Natural killer cell (primary cell): ENCODE results near the gene ZFP14. TPM values are rescaled to one million over a fixed set of nuclear protein-coding genes. Genes with fewer than 3 reads are reported as not detected.
A peak's percentile ranks its signal among the peaks of the same experiment; 100 is the strongest.

ENCODE experiments used
- ATAC-seq, 3 donors: fragments of 150-1000 bp in 2 of 3; fragments of 200-7000 bp in 1 of 3; cut with Tn5 transposase; 1 replicate in 1 of 3; 2 replicates in 2 of 3; pipeline ENCODE4 v1.10.0; 2021; ENCODE audit warnings: mild to moderate bottlenecking in 2 of 3, moderate library complexity in 2 of 3
- DNase-seq, 2 donors: peaks; one replicate each; pipeline versions ENCODE4 v3.0.0 to v3.0.0-alpha.2; 2013 to 2021; ENCODE audit warnings: mixed read lengths in 1 of 2
- H3K27ac ChIP-seq: one replicate; pipeline ENCODE4 v1.5.1; 2013; ENCODE audit warnings: mild to moderate bottlenecking, low read length
- H3K27me3 ChIP-seq: one replicate; pipeline ENCODE4 v1.6.1; 2013; ENCODE audit warnings: low read length; ENCODE audit not compliant: control insufficient read depth, insufficient read depth
- H3K36me3 ChIP-seq: one replicate; pipeline ENCODE4 v1.6.1; 2013; ENCODE audit warnings: low read length; ENCODE audit not compliant: control insufficient read depth, insufficient read depth
- H3K4me1 ChIP-seq: one replicate; pipeline ENCODE4 v1.6.1; 2013; ENCODE audit warnings: low read length; ENCODE audit not compliant: control insufficient read depth, insufficient read depth
- H3K4me3 ChIP-seq: one replicate; pipeline ENCODE4 v1.5.1; 2013; ENCODE audit warnings: low read length
- H3K9me3 ChIP-seq: one replicate; pipeline ENCODE4 v1.6.1; 2013; ENCODE audit warnings: low read length; ENCODE audit not compliant: control insufficient read depth, insufficient read depth
- H3K27ac Mint-ChIP-seq, 2 donors: one replicate each; pipeline ENCODE4 v1.8.0; 2022; ENCODE audit warnings: mild to moderate bottlenecking in 2 of 2, mixed read lengths in 2 of 2, moderate library complexity in 1 of 2
- H3K27me3 Mint-ChIP-seq, 2 donors: one replicate each; pipeline ENCODE4 v1.8.0; 2022; ENCODE audit warnings: low read depth in 2 of 2, mixed read lengths in 2 of 2
- H3K36me3 Mint-ChIP-seq: one replicate; pipeline ENCODE4 v1.8.0; 2022; ENCODE audit warnings: mixed read lengths
- H3K4me1 Mint-ChIP-seq, 2 donors: one replicate each; pipeline ENCODE4 v1.8.0; 2022; ENCODE audit warnings: mixed read lengths in 2 of 2
- H3K4me3 Mint-ChIP-seq: one replicate; pipeline ENCODE4 v1.8.0; 2022; ENCODE audit warnings: mild to moderate bottlenecking, moderate library complexity, mixed read lengths
- H3K9me3 Mint-ChIP-seq, 2 donors: one replicate each; pipeline ENCODE4 v1.8.0; 2022; ENCODE audit warnings: mixed read lengths in 2 of 2
- CTCF ChIP-seq: fragments of 200-600 bp; IDR thresholded peaks from one replicate; pipeline ENCODE4 v1.8.0; 2022; ENCODE audit warnings: antibody characterized with exemption
- WGBS: methylation state at CpG from one replicate; pipeline ENCODE4 v1.1.7; 2013; ENCODE audit warnings: missing lambda C conversion rate; ENCODE audit not compliant: insufficient coverage; 5-methylcytosine and 5-hydroxymethylcytosine counted together
- intact Hi-C: fragments of 100-400 bp; cut with micrococcal nuclease; formaldehyde crosslinking; loops from one replicate; pipeline ENCODE4 v1.14.2; 2022
- total RNA-seq, 4 donors: library from RNA; stranded (reverse); fragments of 120-200 nt in 1 of 4; gene quantifications; one replicate each; pipeline versions ENCODE4 v1.2.3 to v1.2.4, GENCODE V29; 2013 to 2022

ZFP14 gene
- total RNA-seq, 3 donors from 2014 or later (not counting 1 experiment from before 2014, with no cell fraction given), result 7.4 to 8.2 (median 7.8) TPM

GRCh38 chr19:36409841-36410240 is 30.8 kb upstream of the ZFP14 start:
- DNase-seq (no peak), ATAC-seq (no peak)
- peaks cover 7% of the 10 kb centered on the region in 2 donors for H3K4me1 Mint-ChIP-seq
- peaks cover 0 to 6% of the 10 kb centered on the region in 2 donors for H3K9me3 Mint-ChIP-seq
- H3K36me3 Mint-ChIP-seq, result peaks cover 37% of the 10 kb centered on the region
- Histone ChIP-seq H3K9me3 (peaks cover 13% of the 10 kb centered on the region), H3K27ac (no peak overlapping the region), H3K4me3 (no peak overlapping the region), H3K36me3 (peaks cover 37% of the 10 kb centered on the region), H3K27me3 (no peaks in the 10 kb centered on the region), H3K4me1 (no peaks in the 10 kb centered on the region)
- H3K27me3 Mint-ChIP-seq, result no peaks in the 10 kb centered on the region
- no peak for TF ChIP-seq CTCF
- no peak overlapping the region for H3K4me3 Mint-ChIP-seq
- WGBS, result 100% methylated on average over 5 of the region's 5 CpGs
- H3K27ac Mint-ChIP-seq, result peak overlapping the region in 1 of 2 donors; percentile 57
- intact Hi-C loops, result no loop called here

- ATAC-seq (no peak), DNase-seq (no peak)
- no peaks in the 10 kb centered on the region for H3K4me1 ChIP-seq
- 100% methylated on average over 2 of the region's 3 CpGs for WGBS
- intact Hi-C loops, result no loop called here
- H3K27ac Mint-ChIP-seq, result no peak overlapping the region
- peaks cover 44% of the 10 kb centered on the region for H3K36me3 Mint-ChIP-seq
- TF ChIP-seq CTCF, result no peak
- H3K27me3 ChIP-seq, result no peaks in the 10 kb centered on the region
- no peaks in the 10 kb centered on the region for H3K27me3 Mint-ChIP-seq
- no peak overlapping the region for H3K4me3 Mint-ChIP-seq
- peaks cover 46% of the 10 kb centered on the region for H3K36me3 ChIP-seq
- H3K4me3 ChIP-seq, result no peak overlapping the region
- no peak overlapping the region for H3K27ac ChIP-seq
- peaks cover 0 to 6% of the 10 kb centered on the region in 2 donors for H3K9me3 Mint-ChIP-seq
- H3K4me1 Mint-ChIP-seq, result peaks cover 7% of the 10 kb centered on the region in 2 donors
- H3K9me3 ChIP-seq, result peaks cover 13% of the 10 kb centered on the region
Measured at GRCh38 chr19:36408101-36408500, 29.1 kb upstream of the ZFP14 start.

GRCh38 chr19:36404498-36404897 is 25.5 kb upstream of the ZFP14 start:
- Mint-ChIP-seq H3K27ac (no peak overlapping the region), H3K9me3 (peaks cover 6 to 15% of the 10 kb centered on the region in 2 donors), H3K36me3 (peaks cover 55% of the 10 kb centered on the region), H3K27me3 (no peaks in the 10 kb centered on the region), H3K4me1 (peaks cover 0 to under 1% of the 10 kb centered on the region in 2 donors), H3K4me3 (no peak overlapping the region)
- Histone ChIP-seq H3K4me3 (no peak overlapping the region), H3K27me3 (no peaks in the 10 kb centered on the region), H3K4me1 (no peaks in the 10 kb centered on the region), H3K27ac (no peak overlapping the region), H3K36me3 (peaks cover 52% of the 10 kb centered on the region), H3K9me3 (peaks cover under 1% of the 10 kb centered on the region)
- 96% methylated on average over 3 of the region's 3 CpGs for WGBS
- intact Hi-C loops, result no loop called here
- no peak for ATAC-seq
- no peak for TF ChIP-seq CTCF
- no peak for DNase-seq

- peaks cover 6 to 13% of the 10 kb centered on the region in 2 donors for H3K9me3 Mint-ChIP-seq
- ATAC-seq, result no peak
- Histone ChIP-seq H3K9me3 (peaks cover 14% of the 10 kb centered on the region), H3K27me3 (no peaks in the 10 kb centered on the region), H3K4me3 (no peak overlapping the region), H3K4me1 (no peaks in the 10 kb centered on the region), H3K27ac (peak overlapping the region; percentile 44), H3K36me3 (peaks cover 34% of the 10 kb centered on the region)
- 75% methylated on average over 7 of the region's 7 CpGs for WGBS
- peaks cover 35% of the 10 kb centered on the region for H3K36me3 Mint-ChIP-seq
- H3K27me3 Mint-ChIP-seq, result no peaks in the 10 kb centered on the region
- H3K27ac Mint-ChIP-seq, result no peak overlapping the region
- DNase-seq, result no peak
- no peak for TF ChIP-seq CTCF
- no peaks in the 10 kb centered on the region for H3K4me1 Mint-ChIP-seq
- no peak overlapping the region for H3K4me3 Mint-ChIP-seq
- intact Hi-C loops, result no loop called here
Measured at GRCh38 chr19:36401475-36401874, 22.5 kb upstream of the ZFP14 start.
